ENCODE results near the gene FBXW11. TPM values are rescaled to one million over a fixed set of nuclear protein-coding genes. Genes with fewer than 3 reads are reported as not detected.

The FBXW11 gene
- 67.5 and 86.0 TPM in 2 replicates for total RNA-seq

GRCh38 chr5:172006321-172007174 lies at the start of gene FBXW11:
TSS of gene FBXW11 (minus strand) at chr5:172006638. CDS start at chr5:172006502, 136 bp downstream.
- peak; percentile 86 for DNase-seq (ENCODE audit: low read depth, low spot score)

DNA sequence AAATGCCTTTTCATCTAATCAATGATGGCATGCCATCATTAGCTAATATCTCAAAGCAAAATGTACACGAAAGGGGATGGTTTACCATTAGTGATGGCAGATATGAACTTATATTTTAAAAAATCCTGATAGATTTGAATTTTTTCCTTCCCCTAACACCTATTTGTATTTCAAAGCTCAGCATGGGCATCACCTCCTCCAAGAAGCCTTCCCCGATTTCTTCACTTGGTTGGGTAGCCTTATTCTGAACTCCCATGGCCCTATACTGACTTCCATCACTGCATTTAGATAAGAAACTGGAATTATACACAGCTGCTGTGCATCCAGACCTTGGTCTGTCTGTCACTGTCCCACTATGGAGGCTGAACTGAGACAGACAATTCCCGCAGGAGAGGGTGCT lies 49.6 kb upstream of the FBXW11 start:
- DNase-seq (ENCODE audit: low read depth, low spot score) = no peak

- DNase-seq (ENCODE audit: low read depth, low spot score) = no peak
Measured at GRCh38 chr5:172055421-172055820, 49.0 kb upstream of the FBXW11 start.

DNA sequence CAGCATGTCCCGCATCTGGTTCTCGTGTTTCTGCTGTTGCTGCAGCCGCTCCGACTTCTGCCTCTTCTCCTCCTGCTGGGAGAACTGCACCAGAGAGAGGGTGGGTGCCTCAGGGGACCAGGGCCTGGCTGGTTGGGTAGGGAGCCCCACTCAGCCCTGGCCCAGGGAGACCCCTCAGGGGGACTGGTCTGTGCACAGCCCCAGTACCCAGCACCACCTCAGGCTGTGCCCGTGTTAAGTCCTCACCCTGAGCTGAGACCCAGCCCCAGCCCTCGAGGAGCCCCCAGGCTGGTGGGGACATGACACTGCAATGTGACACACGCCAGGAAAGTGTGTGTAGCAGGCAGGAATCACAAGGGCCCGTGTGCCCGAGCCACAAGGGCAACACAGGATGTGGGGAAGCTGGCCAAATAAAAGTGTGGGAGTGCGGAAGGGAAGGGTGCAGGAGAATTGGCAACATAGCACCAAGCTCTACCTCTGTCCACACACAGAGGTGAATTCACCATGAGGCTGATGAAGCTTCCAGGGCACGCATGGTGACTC lies 48.2 kb upstream of the FBXW11 start:
- no peak for DNase-seq (ENCODE audit: low read depth, low spot score)

GRCh38 chr5:172052450-172053236 lies 46.2 kb upstream of the FBXW11 start:
- DNase-seq (ENCODE audit: low read depth, low spot score) = peak; percentile 32

DNA sequence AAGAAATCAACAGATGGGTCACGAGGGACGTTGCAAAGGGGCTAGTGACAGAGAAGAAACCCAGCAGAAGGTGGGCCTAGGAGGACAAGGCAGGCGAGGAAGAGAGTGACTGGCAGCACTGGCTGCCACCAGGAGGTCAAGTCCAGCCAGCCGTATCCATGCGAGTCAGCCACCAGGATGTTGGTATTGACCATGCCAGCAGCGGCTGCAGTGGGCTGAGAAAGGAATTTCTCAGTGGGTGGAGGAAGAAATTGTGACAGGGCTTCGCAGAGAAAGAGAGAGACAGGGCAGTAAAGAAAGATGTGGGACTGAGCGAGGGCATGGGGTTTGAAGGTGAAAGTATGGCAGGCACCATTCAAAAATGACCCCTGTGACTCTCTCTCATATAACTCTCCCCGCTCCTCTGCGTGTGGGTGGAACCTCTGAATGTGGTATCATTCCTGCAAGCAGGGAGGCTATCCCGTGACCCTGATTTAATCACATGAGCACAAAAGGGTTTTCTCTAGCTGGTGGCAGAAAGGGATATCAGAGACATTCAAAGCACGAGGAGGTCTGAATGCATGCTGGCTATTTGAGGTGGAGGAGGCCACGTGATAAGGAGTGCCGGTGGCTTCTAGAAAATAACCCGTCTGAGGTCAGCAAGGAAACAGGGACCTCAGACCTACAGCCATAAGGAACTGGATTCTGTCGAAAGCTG lies 45.4 kb upstream of the FBXW11 start:
- no peak for DNase-seq (ENCODE audit: low read depth, low spot score)

DNA sequence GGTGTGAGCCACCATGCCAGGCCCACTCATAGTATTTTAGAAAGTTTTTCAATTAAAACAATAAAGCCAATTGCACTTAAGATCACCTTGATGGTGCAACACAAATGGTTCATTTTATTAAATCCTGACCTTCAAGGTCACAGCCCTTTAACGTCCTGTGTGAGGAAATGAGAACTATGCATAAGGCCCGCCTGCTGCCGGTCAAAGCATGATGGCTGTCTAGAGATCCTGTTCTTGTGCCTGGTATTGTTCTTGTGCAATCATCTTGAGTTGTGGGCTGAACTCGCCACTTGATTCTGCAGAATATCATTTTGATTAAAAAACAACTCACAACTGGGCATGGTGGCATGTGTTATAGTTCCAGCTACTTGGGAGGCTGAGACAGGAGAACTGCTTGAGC lies 43.6 kb upstream of the FBXW11 start:
- no peak for DNase-seq (ENCODE audit: low read depth, low spot score)

- no peak for DNase-seq (ENCODE audit: low read depth, low spot score)
Measured at GRCh38 chr5:172049226-172049796, 42.9 kb upstream of the FBXW11 start.

DNA sequence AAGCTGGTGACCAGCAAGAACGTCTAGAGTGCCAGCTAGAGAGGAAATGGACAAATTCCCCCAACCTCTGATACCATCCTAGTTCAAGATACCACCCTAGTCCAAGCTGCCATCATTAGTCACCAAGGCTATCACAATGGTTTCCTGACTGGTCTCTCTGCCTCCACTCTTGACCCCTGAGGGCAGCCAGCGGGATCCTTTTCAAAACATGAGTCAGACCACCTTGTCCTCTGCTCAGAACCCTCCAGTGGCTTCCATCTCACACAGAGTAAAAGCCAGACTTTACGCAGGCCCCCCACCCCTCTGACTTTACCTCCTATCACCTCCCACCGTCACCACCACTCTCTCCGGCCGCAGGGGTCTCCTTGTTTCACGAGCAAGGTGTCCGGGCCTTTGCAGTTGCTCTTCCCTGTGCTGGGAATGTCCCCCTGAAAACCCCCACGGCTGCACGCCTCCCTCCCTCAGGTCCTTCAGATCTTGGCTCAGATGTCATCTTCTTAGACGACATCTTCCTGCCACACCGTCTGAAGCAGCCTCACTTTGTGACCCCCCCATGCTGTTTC lies 42.2 kb upstream of the FBXW11 start:
- DNase-seq (ENCODE audit: low read depth, low spot score) = peak; percentile 11

- no peak for DNase-seq (ENCODE audit: low read depth, low spot score)
Measured at GRCh38 chr5:172048170-172048422, 41.7 kb upstream of the FBXW11 start.

DNA sequence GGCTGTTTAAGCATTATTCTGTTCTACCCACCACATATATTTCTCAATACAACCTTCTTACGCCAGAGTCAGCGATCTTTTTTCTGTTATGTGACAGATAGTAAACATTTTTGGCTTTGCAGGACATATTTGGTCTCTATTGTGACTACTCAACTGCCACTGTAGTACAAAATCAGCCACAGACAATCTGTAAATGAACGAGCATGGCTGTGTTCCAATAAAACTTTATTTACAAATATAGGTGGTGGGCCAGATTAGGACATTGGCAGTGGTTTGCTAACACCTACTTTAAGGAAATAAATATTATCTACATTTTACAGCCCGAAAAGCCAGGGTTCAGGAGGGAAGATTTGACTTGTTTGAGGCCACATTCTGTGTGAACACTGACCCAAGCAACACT lies 40.2 kb upstream of the FBXW11 start:
- no peak for DNase-seq (ENCODE audit: low read depth, low spot score)

GRCh38 chr5:172045315-172045632 lies 38.8 kb upstream of the FBXW11 start:
- DNase-seq (ENCODE audit: low read depth, low spot score) = no peak

DNA sequence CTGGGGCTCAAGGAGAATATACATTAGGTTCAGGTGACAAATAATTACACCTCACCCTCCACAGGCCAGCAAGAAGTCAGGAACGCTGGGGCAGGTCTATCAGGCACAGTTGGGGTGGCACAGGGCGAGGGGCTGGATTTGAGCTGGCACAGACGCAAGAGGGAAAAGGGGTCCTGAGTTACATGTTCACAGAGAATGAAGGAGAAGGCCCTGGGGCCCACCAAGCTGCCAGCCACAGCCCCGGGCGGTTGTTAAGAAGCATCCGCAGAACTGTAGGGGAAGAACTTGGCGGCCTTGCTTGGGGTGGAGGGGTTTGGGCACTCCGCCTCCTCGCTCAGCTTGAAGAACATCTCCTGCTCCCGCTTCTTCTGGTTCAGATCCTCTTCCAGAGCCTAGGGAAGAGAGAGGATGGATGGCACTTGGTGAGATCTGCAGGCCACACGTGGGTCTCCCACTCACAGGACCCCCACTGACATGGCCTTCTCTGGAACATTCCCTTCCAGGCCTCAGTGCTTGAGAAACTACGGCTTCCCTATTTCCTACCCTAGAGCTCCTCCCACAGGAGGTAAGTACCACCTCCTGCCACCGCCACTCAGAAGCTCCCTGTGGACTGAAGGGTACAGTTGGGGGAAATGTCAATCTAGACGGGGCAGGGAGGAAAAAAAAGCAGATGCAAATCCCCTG lies 38.3 kb upstream of the FBXW11 start:
- no peak for DNase-seq (ENCODE audit: low read depth, low spot score)

DNA sequence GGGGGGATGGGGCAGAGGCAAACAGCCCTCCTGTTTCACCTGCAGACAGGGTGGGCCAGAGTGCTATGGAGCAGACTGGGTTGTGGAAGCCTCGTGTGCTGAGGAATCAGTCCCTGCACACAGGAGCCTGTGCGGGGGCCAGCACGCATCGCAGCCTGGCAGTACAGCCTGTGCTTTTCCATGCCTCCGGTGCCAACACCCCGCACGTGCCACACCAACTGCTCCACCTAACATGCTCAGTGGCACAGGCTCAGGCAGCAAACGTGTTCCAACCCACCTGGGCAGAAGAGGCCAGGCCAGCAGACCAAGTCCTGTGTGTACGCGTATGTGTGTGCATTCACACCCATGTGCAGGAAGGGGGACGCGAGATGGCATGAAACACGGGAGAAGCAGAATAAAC lies 37.4 kb upstream of the FBXW11 start:
- DNase-seq (ENCODE audit: low read depth, low spot score) = no peak

GRCh38 chr5:172042183-172042582 lies 35.7 kb upstream of the FBXW11 start:
- DNase-seq (ENCODE audit: low read depth, low spot score) = no peak

GRCh38 chr5:172038167-172038566 lies 31.7 kb upstream of the FBXW11 start:
- no peak for DNase-seq (ENCODE audit: low read depth, low spot score)

DNA sequence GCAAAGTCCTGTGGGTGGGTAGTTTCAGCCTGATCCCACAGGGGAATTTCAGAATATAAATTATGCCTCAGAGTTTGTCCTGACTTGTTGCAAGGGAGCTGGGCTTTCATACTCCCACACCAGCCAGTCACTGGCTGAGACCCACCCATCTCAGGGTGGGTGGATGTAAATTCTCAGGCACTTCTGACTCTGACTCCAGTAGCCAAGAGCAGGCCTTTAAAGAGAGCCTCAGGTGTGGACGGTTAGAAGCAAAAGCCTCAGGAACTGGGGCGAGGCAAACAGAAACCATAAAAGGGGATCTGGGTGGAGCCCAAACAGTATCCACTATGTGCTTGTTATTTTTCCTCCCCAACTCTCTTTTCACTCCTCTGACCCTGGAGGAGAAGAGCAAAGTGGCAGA lies 28.6 kb upstream of the FBXW11 start:
- no peak for DNase-seq (ENCODE audit: low read depth, low spot score)

DNA sequence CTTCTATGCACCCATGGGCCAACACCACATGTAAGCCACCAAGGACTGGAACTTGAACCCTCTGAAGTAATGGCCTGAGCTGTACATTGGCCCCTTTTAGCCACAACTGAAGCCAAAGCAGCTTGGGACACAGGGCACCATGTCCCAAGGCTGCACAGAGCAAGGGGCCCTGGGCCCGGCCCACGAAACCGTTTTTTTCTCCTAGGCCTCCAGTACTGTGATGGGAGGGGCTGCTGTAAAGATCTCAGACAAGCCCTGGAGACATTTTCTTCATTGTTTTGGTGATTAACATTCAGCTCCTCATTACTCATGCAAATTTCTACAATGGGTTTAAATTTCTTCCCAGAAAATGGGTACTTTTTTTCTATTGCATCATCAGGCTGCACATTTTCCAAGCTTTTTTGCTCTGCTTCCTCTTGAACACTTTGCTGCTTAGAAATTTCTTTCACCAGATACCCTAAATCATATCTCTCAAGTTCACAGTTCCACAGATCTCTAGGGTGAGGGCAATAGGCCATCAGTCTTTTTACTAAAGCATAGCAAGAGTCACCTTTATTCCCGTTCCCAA lies 25.5 kb upstream of the FBXW11 start:
- DNase-seq (ENCODE audit: low read depth, low spot score) = no peak

- no peak for DNase-seq (ENCODE audit: low read depth, low spot score)
Measured at GRCh38 chr5:172029876-172030275, 23.4 kb upstream of the FBXW11 start.

DNA sequence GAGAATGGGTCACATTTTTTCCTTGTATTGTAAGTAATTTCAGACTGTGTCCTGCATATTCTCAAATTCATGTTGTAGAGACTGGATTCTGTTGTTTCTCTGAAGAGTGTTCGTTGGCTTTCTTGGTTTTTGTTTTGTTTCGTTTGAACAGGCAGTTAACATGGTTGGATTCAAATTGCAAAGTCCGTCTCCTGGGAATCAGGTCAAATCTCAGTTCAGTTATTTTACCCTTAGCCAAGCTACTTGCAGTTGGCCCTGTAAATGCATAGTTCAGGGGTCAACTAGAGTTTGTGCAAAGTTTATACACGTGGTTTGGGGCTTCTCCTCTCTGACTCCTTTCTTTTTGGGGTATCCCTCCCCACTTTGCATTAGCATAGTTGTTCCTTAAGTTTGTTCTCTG lies 21.7 kb upstream of the FBXW11 start:
- no peak for DNase-seq (ENCODE audit: low read depth, low spot score)

Data from pulmonary artery endothelial cell (primary cell).